ENCODE data around the gene SIGLEC9. TPM values are rescaled to one million over a fixed set of nuclear protein-coding genes. Genes with fewer than 3 reads are reported as not detected.
"Not testable (repeated sequence)": the region's sequence is repeated elsewhere in the genome, so short reads cannot be mapped to it uniquely, and the experiment has no call there.

SIGLEC9 gene
- total RNA-seq, 1 donor from 2014 or later = not detected

DNA sequence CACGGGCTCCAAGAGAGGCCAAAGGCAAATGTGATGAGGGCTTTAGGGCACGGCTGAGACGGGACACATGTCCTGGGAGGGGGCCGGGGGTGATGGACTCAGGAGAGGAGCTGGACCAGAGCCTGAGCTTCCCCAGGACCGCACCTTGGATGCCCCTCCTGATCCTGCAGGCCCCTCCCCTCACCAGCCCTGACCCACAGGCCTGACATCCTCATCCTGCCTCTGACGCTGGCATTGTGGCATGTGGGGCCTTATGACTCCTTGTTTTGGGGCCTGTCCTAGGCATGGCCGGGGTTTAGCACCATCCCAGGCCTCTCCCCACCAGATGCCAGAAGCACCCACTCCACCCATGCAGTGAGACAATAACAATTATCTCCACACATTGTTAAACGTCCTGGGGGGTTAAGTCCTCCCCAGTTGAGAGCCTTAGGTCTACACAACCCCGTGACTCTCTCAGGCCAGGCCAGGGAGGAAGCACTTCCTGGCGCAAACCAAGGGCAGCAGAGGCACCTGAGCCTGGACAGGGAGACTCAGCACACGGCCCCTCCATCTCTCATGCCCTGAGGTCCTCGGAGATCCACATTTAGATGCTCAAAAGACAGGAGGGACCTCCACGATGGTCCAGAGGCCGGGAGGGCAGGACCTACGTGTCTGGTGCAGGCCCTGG is 18.2 kb downstream of the SIGLEC9 start:
- DNase-seq (ENCODE audit: extremely low read depth, low read depth, low spot score) = not testable (repeated sequence)

GRCh38 chr19:51143486-51143885 is 18.8 kb downstream of the SIGLEC9 start:
- DNase-seq (ENCODE audit: extremely low read depth, low read depth, low spot score) = no peak

GRCh38 chr19:51144482-51145045 is 19.9 kb downstream of the SIGLEC9 start:
- DNase-seq (ENCODE audit: extremely low read depth, low read depth, low spot score) = no peak

DNA sequence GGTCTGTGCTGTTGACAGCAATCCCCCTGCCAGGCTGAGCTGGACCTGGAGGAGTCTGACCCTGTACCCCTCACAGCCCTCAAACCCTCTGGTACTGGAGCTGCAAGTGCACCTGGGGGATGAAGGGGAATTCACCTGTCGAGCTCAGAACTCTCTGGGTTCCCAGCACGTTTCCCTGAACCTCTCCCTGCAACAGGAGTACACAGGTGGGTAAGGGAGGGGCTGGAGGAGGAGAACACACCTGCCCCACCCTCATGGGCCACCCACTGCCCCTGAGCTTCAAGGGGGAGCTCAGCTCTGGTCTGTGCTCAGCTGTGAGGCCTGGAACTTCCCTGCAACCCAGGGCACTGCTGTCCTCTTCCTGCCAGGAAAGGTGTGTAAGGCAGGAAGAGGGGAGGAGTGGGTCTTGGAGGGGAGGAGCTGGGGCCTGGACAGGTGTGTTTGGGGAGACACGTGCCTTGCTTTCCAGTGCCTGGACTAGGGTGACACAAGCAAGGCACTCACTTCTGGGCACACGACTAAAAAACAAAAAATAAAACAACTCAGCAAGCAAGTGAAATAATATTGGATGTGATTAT is 21.3 kb downstream of the SIGLEC9 start:
- no peak for DNase-seq (ENCODE audit: extremely low read depth, low read depth, low spot score)

DNA sequence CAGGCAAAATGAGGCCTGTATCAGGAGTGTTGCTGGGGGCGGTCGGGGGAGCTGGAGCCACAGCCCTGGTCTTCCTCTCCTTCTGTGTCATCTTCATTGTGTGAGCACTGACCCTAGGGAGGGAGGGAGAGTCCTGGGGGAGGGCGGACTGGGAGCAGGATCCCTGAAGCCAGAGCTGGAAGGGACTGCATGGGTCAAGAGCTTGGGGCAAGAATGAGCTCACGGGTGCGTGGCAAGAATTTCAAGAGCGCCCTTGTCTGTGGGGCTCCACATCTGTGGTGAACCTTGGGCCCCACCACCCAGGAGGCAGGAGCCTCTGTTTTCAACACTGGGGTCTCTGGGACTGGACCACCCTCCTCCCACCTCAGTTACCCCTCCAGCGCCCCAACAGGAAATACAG is 22.0 kb downstream of the SIGLEC9 start:
- no peak for DNase-seq (ENCODE audit: extremely low read depth, low read depth, low spot score)

DNA sequence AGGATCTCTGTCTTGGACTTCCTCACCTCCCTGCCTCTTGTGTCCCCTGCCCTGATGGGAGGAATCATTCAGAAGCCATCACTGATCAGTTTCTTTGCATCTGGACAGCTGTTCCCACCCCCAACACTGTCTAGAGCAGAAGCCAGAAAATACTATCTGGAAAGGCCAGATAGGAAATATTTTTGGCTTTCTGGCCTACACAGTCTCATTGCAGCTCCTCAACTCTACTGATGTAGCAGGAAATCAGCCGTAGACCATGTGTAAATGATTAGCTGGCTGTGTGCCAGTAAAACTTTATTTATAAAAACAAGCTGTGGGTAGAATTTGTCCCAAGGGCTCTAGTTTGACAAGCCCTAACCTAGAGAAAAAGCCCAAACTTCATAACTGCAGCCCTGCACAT is 23.0 kb downstream of the SIGLEC9 start:
- no peak for DNase-seq (ENCODE audit: extremely low read depth, low read depth, low spot score)

GRCh38 chr19:51148580-51148979 is 23.9 kb downstream of the SIGLEC9 start:
- DNase-seq (ENCODE audit: extremely low read depth, low read depth, low spot score) = no peak

DNA sequence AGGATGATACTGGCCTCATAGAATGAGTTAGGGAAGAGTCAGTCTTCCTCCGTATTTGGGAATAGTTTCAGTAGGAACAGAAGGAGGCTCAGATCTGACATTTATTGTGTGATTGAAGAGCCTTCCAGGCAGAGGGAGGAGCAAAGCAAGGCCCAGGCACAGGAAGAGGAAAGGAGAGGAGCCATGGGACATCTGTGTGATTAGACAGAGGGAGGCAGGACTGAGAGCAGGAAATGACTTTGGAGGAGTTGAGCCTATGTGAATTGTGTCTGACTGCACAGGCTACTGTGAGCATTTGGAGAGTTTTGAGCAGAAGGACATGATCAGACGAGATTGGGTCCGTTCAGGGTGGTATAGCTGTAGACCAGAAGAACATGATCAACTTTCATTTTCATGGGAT is 25.9 kb downstream of the SIGLEC9 start:
- no peak for DNase-seq (ENCODE audit: extremely low read depth, low read depth, low spot score)

GRCh38 chr19:51156710-51157109 is 32.0 kb downstream of the SIGLEC9 start:
- DNase-seq (ENCODE audit: extremely low read depth, low read depth, low spot score) = no peak

DNA sequence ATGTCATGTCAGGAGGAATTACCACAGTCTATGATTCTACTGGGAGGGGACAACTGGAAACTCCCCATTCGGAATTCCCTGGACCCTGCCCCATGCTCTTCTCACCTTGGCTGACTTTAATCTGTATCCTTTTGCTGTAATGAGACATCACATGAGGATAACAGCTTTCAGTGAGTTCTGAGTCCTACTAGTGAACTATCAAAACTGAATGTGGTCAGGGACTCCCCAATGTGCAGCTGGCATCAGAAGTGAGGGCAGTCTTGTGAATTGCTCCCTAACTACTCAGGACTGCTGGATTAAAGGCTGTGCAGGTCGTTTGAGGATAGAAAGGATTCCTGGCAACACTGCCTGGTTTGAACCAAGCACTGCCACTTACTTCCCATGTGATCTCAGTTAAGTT is 32.6 kb downstream of the SIGLEC9 start:
- DNase-seq (ENCODE audit: extremely low read depth, low read depth, low spot score) = no peak

- DNase-seq (ENCODE audit: extremely low read depth, low read depth, low spot score) = no peak
These were observed 33.9 kb downstream of the SIGLEC9 start for GRCh38 chr19:51158474-51159129.

DNA sequence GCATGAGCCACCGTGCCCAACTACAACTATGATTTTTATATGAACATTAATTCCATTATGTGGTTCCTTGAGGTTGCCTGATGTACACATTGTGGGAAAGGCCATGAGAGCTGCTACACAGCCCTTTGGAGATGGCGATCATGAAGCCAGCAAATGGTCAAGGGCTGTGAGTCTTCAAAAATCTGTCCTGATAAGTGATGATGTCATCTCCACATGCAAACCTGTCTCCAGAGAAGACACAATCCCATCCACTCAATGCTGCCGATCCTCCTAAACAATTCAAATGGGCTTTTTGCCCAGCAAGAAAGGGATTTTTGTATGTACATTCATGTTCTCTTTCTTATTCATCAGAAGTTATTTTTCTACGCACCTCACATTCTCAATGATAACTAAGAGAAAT is 35.0 kb downstream of the SIGLEC9 start:
- DNase-seq (ENCODE audit: extremely low read depth, low read depth, low spot score) = no peak

- DNase-seq (ENCODE audit: extremely low read depth, low read depth, low spot score) = no peak
These were observed 36.6 kb downstream of the SIGLEC9 start for GRCh38 chr19:51161266-51161665.

DNA sequence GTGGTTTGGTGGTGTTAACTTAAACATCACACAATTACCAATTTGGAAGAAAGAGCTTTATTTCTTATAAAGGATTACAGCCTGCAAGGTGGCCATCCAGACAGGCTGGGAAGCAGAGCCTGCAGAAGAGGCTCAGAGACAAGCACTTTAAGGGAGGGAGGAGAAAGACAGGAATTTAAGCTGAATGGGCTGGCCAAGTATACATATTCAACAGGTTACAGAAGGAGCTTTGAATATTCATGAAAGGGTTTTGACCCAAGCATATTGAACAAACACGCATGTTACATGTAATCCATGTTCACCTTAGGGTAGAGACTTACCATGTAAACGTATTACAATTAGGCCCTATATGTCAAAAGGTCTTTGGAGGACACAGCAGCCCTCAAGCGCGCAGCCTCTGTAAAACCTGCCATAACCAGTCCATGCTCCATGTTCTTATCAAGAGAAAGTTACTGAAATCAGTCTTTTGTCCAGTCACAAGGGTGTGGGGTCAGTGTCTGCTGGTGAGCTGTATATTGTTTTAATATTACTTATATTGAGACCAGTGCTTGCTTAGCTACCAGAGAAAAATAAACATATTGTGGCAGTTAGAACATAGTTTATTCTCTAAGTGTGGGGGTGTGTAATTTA is 37.3 kb downstream of the SIGLEC9 start:
- DNase-seq (ENCODE audit: extremely low read depth, low read depth, low spot score) = no peak

GRCh38 chr19:51163257-51163656 is 38.6 kb downstream of the SIGLEC9 start:
- no peak for DNase-seq (ENCODE audit: extremely low read depth, low read depth, low spot score)

GRCh38 chr19:51164215-51164614 is 39.5 kb downstream of the SIGLEC9 start:
- no peak for DNase-seq (ENCODE audit: extremely low read depth, low read depth, low spot score)

DNA sequence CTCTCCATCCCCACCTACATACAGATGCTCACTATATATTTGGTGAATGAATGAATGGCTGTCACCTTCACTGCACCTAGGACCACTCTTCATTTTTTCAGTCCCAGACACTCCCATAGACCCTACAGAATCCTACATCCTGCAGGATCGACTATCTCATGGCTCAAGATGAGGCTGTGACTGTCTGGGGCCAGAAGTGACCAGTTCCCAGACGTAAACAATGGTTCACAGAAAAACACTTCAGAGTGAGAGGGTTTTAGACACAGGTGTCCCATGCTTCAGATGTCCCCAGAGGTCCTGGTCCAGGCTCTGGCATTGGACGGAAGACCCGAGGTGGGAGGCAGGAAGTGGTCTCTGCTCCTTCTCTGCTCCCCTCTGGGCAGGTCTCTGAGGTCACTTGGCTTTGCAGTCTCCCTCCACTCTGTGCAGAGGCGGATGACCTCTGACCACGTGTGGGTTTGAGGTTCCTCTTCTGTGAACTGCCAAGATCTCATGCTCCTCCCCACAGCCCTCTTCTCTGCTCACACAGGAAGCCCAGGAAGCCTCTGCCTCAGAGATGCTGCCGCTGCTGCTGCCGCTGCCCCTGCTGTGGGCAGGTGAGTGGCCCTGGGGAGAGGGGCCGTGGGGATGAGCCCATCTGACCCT is 42.3 kb downstream of the SIGLEC9 start:
- no peak for DNase-seq (ENCODE audit: extremely low read depth, low read depth, low spot score)

- DNase-seq (ENCODE audit: extremely low read depth, low read depth, low spot score) = no peak
These were observed 44.0 kb downstream of the SIGLEC9 start for GRCh38 chr19:51168564-51169282.

- not testable (repeated sequence) for DNase-seq (ENCODE audit: extremely low read depth, low read depth, low spot score)
These were observed 44.7 kb downstream of the SIGLEC9 start for GRCh38 chr19:51169283-51169918.

DNA sequence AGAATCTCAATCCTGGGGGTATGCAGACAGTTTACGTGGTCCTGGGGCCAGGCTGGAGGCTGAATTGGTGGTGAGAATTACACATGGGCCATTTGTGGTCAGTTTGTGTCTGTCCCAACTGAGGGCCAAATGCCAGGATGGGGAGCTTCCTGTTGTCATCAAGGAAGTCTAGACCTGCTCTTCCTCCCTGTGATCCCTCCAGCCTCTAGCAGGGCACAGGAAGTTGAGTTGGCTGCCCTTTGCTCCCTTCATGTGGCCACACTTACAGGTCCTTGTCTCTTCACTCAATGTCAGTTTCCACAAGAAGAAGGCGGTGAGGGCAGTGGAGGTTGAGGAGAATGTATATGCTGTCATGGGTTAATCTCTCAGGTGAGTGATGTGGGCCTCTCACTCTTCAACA is 47.5 kb downstream of the SIGLEC9 start:
- DNase-seq (ENCODE audit: extremely low read depth, low read depth, low spot score) = no peak
